Activated naive CD8-positive, alpha-beta T cell (primary cell): ENCODE data around the gene RPL3.
A peak's percentile ranks its signal among the peaks of the same experiment; 100 is the strongest.
"Not testable (repeated sequence)": the region's sequence is repeated elsewhere in the genome, so short reads cannot be mapped to it uniquely, and the experiment has no call there.

Experiments
- H3K27ac Mint-ChIP-seq: one replicate; pipeline ENCODE4 v1.8.0; 2021; ENCODE audit warnings: mixed read lengths
- H3K27me3 Mint-ChIP-seq: one replicate; pipeline ENCODE4 v1.8.0; 2021; ENCODE audit warnings: mixed read lengths
- H3K36me3 Mint-ChIP-seq: one replicate; pipeline ENCODE4 v1.8.0; 2021; ENCODE audit warnings: mixed read lengths
- H3K4me1 Mint-ChIP-seq: one replicate; pipeline ENCODE4 v1.8.0; 2021; ENCODE audit warnings: low read depth, mixed read lengths
- H3K4me3 Mint-ChIP-seq: one replicate; pipeline ENCODE4 v1.8.0; 2021; ENCODE audit warnings: mild to moderate bottlenecking, mixed read lengths
- H3K9me3 Mint-ChIP-seq: one replicate; pipeline ENCODE4 v1.8.0; 2021; ENCODE audit warnings: low read depth, mixed read lengths

The RPL3 gene

DNA sequence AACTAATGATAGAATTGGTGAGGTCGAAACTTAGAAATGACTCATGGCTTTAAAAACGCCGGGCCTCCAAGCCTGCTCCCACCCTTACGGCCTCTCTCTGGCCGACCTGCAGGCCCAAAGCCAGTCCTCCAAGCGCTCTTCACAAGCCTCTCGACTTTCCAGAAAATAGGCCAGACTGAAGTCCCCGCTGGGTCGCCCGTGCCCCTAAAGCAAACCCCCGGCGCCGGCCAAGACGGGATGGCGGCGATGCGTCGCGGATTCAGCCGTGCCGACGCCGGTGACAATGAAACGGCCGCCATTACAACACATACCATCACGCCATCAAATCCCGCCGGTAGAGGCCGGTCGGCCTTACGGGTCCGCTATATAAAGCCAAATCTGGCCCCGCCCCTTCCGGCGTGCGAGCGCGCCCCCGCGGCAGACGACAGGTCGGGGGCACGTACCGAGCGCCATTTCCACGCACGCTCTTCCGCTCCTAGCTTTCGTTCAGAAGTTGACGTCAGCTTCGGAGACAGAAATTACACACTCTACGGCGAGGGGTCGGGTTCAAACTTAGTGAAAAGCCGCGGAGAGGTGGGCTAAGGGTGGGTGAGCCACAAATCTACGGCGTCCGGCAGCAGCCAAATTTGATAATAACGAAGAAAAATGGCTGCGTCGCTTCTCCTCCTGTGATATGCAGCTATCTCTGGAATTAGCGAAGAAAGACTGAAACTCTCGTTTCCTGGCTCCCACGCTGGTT is at the start of gene RPL3:
RPL3 (minus strand) TSS at position 340 of the 739 bp plus-strand sequence; CDS start at position 314, 26 bp downstream.
- Mint-ChIP-seq H3K4me1 (peaks cover 32% of the 10 kb centered on the region), H3K36me3 (peaks cover 25% of the 10 kb centered on the region), H3K27ac (peak within 1 kb of the TSS; percentile 100)

DNA sequence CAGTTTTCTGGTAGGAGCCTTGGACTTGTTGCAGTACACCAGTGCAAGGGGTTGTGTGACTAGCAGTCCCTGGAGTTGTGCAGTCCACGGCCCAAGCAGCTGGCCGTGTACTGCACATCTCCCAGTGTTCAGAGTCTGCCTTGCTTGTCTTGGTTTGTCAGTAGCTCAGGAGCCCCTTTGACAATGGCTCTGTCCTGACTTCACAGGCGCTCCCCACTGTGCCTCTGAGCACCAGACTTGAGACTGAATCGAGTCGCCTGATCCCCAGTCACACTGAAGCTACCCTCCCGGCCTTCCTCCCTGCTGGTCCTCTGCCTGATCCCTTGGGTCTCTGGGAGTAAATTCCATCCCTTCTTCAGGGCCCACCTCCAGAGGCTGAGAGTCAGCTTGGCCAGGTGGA is 49.8 kb upstream of the RPL3 start:
- Mint-ChIP-seq H3K4me3 (no peak overlapping the region), H3K9me3 (no peaks in the 10 kb centered on the region), H3K27me3 (no peaks in the 10 kb centered on the region), H3K4me1 (no peaks in the 10 kb centered on the region), H3K36me3 (no peaks in the 10 kb centered on the region), H3K27ac (no peak overlapping the region)

More for the DNA sequence above, at the start of gene RPL3:
- Mint-ChIP-seq H3K4me3 (peak within 1 kb of the TSS; percentile 97), H3K9me3 (no peaks in the 10 kb centered on the region), H3K27me3 (no peaks in the 10 kb centered on the region)

DNA sequence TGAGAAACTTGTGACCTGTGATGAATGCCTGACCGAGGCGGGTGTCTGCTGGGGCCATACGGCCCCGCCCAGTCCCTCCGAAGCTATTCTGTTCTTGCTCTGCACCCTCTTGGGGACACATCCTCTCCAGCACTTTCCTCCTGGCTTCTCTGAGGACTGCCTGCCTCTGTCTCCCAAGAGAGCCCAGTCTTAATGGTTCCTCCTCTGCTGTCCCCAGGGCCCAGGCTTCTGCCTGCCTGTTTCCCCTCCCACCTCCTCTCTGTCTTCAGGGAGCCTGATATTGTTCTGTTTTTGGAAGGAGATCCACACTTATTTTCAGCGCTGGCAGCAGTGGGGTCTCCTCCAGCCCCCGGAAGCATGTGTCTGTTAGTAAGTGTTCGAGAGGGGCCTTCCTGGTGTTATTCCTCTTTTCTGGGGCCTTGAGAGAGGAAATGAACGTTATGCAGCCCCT is 49.1 kb upstream of the RPL3 start:
- H3K27ac Mint-ChIP-seq: no peak overlapping the region
- H3K4me1 Mint-ChIP-seq: no peaks in the 10 kb centered on the region
- no peak overlapping the region for H3K4me3 Mint-ChIP-seq
- H3K27me3 Mint-ChIP-seq: no peaks in the 10 kb centered on the region
- H3K36me3 Mint-ChIP-seq: no peaks in the 10 kb centered on the region
- no peaks in the 10 kb centered on the region for H3K9me3 Mint-ChIP-seq

DNA sequence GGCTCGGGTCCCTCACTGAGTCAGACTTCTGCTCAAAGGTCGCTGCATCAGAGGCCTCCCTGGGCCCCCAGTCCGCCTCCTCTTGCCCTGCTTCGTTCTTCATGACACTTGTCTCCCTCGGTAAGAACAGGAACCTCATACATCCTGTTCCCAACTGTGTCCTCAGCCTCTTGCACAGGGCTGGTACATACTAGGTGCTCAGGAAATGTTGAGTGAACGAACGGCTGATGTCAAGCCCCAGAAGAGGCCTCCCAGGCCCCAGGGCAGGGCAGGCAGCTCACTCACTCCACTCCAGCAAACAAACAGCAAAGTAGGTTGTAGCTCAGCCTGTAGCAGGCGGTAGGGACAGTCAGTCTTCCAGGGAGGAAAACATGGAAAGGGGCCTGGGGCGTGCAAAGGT is 47.6 kb upstream of the RPL3 start:
- Mint-ChIP-seq H3K9me3 (no peaks in the 10 kb centered on the region), H3K27ac (peak overlapping the region; percentile 16), H3K36me3 (no peaks in the 10 kb centered on the region), H3K4me3 (no peak overlapping the region), H3K27me3 (no peaks in the 10 kb centered on the region), H3K4me1 (no peaks in the 10 kb centered on the region)

DNA sequence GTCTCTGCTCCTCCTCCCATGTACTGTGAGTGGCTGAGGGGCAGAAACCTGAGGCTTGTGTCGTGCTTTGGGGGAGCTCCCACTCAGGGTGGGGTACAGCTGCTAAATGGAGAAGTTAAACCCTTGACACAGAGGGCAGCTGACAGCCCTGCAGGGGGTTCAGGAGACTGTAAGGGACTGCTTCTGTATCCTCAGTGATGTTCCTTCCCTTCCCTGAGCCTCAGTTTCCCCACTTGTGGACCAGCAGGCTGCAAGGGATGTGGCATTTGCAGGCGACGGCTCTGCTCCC is 46.0 kb upstream of the RPL3 start:
- Mint-ChIP-seq H3K4me1 (no peaks in the 10 kb centered on the region), H3K27me3 (no peaks in the 10 kb centered on the region), H3K27ac (no peak overlapping the region), H3K36me3 (no peaks in the 10 kb centered on the region), H3K9me3 (no peaks in the 10 kb centered on the region), H3K4me3 (no peak overlapping the region)

DNA sequence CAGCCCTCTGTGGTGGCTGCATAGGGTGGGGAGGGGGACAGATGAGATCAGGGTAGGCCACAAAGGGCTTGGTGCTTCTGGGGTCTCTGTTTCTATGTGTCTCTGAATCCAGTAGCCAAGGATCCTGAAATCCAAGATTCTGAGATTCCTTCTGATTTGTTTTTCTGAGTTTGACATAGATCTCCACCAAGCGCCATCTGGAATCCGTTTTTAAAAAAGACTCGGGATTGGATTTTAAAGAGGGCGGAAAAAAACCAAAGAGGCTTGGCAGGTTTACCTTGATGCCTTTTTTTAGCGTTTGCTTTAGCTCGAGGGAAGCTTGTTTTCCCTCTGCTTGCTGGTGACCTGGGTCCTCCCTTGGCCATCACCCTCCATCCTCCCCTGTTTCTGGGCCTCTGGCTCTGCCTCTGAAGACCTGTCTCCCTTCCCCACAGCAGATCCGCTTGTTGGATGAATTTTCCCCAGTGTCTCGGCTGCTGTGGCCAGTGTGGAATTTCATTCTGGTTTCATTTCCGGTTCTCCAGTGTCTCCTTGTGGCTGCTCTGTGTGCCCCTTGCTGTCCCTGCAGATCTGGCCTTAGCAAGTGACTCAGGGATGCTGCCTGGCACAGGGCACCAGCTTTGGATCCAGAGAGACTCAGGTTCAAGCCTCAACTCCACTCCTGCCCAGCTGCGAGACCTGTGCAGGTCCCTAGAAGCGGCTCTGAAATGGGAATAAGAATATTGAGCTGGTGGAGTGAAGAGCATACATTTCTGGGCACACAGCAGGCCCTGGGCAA is 45.5 kb upstream of the RPL3 start:
- no peaks in the 10 kb centered on the region for H3K36me3 Mint-ChIP-seq
- H3K4me1 Mint-ChIP-seq: no peaks in the 10 kb centered on the region

DNA sequence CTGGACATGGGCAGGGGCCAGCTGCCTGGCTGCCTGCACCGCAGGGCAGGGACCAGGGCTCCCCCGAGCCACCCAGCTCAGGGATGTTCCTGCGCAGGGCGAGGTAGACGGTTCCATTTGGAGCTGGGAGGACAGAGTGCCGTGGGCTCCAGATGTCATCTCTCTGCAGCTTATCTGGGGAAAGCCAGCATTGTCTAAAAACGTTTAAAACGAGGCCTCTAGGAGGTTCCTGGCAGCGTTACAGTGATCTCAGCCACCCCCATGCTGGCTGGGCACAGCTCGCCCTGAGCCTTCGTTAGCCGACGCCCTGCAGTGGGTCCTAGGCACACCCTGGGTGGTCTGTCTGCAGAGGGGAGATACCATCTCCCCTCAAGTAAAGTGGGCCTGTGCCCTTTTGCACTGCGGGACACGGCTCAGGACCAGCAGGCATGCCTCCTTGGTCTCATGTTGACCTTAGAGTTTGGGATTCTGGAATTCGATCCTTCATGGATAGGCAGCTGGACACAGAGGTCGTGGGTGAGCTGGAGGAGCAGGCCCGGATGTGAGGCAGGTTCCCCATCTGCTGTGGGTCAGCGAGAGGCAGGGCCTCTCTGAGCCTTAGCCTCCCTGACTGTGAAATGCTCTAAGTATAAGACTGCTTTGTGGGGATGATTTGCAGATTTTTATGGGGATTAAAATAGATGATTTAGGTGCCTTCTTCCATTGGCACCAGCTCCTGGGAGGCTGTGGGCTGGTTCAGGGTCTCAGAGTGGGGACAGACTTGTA is 44.5 kb upstream of the RPL3 start:
- H3K4me3 Mint-ChIP-seq: no peak overlapping the region
- no peaks in the 10 kb centered on the region for H3K4me1 Mint-ChIP-seq
- no peaks in the 10 kb centered on the region for H3K27me3 Mint-ChIP-seq
- H3K36me3 Mint-ChIP-seq: no peaks in the 10 kb centered on the region
- H3K9me3 Mint-ChIP-seq: no peaks in the 10 kb centered on the region
- no peak overlapping the region for H3K27ac Mint-ChIP-seq

More for the DNA sequence above, 45.5 kb upstream of the RPL3 start:
- Mint-ChIP-seq H3K9me3 (no peaks in the 10 kb centered on the region), H3K27me3 (no peaks in the 10 kb centered on the region), H3K4me3 (no peak overlapping the region), H3K27ac (no peak overlapping the region)

DNA sequence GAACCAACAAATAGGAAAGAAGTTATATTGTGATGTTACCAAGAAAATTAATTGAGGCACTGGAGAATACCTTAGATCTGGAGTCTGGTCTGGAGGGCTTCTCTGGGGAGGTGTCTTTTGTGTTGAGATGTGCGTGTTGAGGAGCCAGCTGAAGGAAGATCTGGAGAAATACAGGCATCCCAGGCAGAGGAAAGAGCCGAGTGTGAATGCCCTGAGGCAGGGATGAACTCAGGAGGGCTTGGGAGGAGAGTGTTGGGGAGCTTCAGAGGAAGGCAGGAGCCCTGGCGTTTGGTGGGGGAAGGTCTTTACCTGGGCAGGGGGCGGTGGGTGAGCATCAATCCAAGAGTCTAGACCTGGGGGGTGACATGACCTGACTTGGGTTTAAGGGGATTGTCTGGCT is 43.5 kb upstream of the RPL3 start:
- H3K9me3 Mint-ChIP-seq: no peaks in the 10 kb centered on the region
- H3K4me3 Mint-ChIP-seq: no peak overlapping the region
- no peaks in the 10 kb centered on the region for H3K4me1 Mint-ChIP-seq
- no peaks in the 10 kb centered on the region for H3K27me3 Mint-ChIP-seq
- H3K36me3 Mint-ChIP-seq: no peaks in the 10 kb centered on the region
- no peak overlapping the region for H3K27ac Mint-ChIP-seq

DNA sequence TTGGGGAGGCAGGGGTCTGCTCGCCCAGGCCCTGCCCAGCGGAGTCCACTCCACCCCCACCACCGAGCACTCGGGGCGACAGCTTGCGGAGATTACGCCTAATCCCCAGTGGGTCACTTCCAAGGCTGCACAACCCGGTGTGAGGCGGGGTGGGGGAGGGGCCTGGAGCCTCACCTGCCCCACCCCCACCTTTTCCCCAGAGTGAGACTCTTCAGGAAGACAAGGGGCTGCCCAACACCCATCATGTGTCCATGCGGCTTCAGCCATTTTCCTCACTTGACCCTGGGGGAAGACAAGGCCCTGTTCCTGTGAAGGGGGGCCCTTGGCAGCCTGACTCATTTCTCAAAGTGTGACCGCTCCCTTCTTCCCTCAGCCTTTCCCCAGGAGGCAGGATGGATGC is 42.8 kb upstream of the RPL3 start:
- no peak overlapping the region for H3K4me3 Mint-ChIP-seq
- no peaks in the 10 kb centered on the region for H3K27me3 Mint-ChIP-seq
- no peaks in the 10 kb centered on the region for H3K36me3 Mint-ChIP-seq
- H3K4me1 Mint-ChIP-seq: no peaks in the 10 kb centered on the region
- no peak overlapping the region for H3K27ac Mint-ChIP-seq
- H3K9me3 Mint-ChIP-seq: no peaks in the 10 kb centered on the region

DNA sequence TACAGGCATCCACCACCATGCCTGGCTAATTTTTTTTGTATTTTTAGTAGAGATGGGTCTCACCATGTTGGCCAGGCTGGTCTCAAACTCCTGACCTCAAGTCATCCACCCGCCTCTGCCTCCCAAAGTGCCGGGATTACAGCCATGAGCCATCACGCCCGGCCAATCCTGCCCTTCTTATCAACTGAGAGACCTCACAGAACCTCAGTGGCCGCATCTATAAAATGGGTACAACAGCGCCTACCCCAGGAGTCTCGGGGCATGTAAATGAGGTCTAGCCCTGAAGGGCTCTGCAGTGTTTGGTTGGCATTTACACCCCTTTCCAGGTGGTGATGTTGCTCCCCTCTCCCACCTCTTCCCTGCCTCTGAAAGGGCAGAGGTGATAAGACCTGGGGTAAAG is 42.1 kb upstream of the RPL3 start:
- no peaks in the 10 kb centered on the region for H3K27me3 Mint-ChIP-seq
- no peaks in the 10 kb centered on the region for H3K36me3 Mint-ChIP-seq
- no peaks in the 10 kb centered on the region for H3K4me1 Mint-ChIP-seq
- H3K4me3 Mint-ChIP-seq: no peak overlapping the region
- H3K9me3 Mint-ChIP-seq: no peaks in the 10 kb centered on the region
- no peak overlapping the region for H3K27ac Mint-ChIP-seq

DNA sequence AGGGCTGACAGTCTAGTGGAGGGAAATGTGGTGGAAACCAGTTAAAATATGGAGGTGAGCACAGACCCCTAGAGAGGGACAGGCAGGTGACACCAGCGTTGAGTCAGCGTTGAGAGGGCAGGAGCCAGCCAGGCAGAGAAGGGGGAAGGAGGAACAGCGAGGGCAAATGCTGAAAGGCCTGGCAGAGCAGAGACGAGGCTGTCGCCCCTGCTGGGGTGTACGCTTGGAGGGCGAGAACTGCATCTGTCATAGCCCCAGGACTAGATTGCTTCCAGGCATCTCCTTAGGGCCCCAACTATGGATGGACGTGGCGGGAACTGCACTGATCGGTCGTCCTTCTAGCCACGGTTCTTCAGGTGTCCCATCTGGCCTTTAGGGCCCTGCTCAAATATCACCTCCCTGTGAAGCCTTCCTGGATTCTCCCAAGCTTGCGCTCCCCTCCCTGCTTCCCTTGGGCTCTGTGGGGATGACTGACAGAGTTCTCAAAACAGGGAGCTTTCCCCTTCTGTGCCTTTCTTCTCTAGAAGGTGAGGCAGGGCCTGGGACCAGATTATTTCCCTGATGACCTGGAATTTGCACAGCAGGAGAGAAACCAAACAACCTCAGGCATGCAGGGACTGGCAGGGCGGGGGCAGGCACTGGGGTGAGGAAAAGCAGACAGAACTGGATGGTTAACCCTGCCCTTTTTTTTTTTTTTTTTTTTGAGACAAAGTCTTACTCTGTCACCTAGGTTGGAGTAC is 41.4 kb upstream of the RPL3 start:
- Mint-ChIP-seq H3K27me3 (no peaks in the 10 kb centered on the region), H3K27ac (no peak overlapping the region), H3K36me3 (no peaks in the 10 kb centered on the region), H3K4me3 (no peak overlapping the region), H3K9me3 (no peaks in the 10 kb centered on the region), H3K4me1 (no peaks in the 10 kb centered on the region)

DNA sequence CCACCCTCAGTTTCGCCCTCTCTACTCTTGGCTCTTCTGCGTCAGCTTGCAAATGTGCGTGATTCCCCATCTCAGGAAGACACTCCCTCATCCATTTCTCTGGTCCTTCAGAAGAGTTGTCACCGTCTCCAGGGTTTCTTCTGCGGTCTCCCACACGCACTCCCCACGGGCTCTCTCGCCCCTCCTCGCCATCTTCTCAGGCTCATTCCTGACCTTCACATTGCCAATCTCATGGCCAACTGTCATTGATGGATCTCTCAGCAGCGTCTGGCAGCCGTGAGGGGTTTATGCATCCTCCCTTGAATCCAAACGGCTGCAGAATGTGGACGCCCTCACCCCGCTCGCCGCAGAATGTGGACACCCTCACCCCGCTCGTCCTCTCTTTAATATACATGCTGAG is 40.8 kb upstream of the RPL3 start:
- no peak overlapping the region for H3K27ac Mint-ChIP-seq
- no peaks in the 10 kb centered on the region for H3K9me3 Mint-ChIP-seq

DNA sequence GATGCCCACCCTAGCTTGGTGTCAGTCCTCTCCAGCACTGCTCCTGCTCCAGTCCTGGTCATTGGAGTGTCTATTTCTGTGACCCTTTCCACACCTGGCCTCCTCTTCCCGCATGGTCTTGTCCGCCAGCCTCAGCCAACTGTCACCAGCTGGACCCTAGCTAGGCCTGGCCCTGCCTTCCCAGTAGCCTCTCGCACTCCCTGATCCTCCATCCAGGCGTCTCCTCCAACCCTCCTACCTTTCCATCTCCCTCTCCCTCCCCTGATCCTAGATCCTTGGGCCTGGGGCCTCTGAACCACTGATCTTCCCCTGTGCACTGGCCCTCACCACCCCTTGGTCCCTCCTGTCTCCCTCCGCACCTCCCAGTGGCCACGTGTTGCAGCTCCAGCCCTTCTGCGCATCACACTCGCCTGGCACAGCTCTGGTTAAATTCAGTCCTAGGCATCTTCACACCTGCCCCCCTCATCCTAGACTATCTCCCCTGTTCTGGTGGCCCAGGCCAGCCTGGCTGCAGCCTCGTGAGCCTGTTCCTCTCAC is 40.3 kb upstream of the RPL3 start:
- no peaks in the 10 kb centered on the region for H3K4me1 Mint-ChIP-seq
- H3K27ac Mint-ChIP-seq: no peak overlapping the region
- no peaks in the 10 kb centered on the region for H3K36me3 Mint-ChIP-seq
- no peaks in the 10 kb centered on the region for H3K27me3 Mint-ChIP-seq
- H3K4me3 Mint-ChIP-seq: no peak overlapping the region
- H3K9me3 Mint-ChIP-seq: no peaks in the 10 kb centered on the region

More for the DNA sequence above, 40.8 kb upstream of the RPL3 start:
- H3K4me1 Mint-ChIP-seq: no peaks in the 10 kb centered on the region
- H3K36me3 Mint-ChIP-seq: no peaks in the 10 kb centered on the region
- H3K4me3 Mint-ChIP-seq: no peak overlapping the region
- H3K27me3 Mint-ChIP-seq: no peaks in the 10 kb centered on the region

DNA sequence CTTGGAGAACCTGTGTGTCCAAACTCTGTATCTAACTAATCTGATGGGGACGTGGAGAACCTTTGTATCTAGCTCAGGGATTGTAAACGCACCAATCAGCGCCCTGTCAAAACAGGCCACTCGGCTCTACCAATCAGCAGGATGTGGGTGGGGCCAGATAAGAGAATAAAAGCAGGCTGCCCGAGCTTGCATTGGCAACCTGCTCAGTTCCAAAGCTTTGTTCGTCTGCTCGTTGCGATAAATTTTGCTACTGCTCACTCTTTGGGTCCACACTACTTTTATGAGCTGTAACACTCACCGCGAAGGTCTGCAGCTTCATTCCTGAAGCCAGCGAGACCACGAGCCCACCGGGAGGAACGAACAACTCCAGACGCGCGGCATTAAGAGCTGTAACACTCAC is 38.8 kb upstream of the RPL3 start:
- H3K9me3 Mint-ChIP-seq, H3K4me1 Mint-ChIP-seq, H3K27ac Mint-ChIP-seq, H3K27me3 Mint-ChIP-seq, H3K36me3 Mint-ChIP-seq, H3K4me3 Mint-ChIP-seq: not testable (repeated sequence)
